ENCODE measurements around the gene PFDN2. TPM values are rescaled to one million over a fixed set of nuclear protein-coding genes. Genes with fewer than 3 reads are reported as not detected.

Gene PFDN2
- total and polyA plus RNA-seq, 10 of the 15 experiments (the other 5 are each of a cell fraction or from before 2014, with no cell fraction given) = 30.0 to 141 (median 80.5) TPM

GRCh38 chr1:161080441-161081405, 37.1 kb downstream of the PFDN2 start:
- WGBS (ENCODE audit: insufficient coverage, insufficient replicate concordance, low lambda C conversion rate, missing lambda C conversion rate) = 55% methylated on average over 5 of the region's 5 CpGs
- no peak for TF ChIP-seq ZNF274 (IDR thresholded peaks at IDR 0.05; ENCODE audit: insufficient read depth, insufficient read length)
- no peak for TF ChIP-seq ZNF622 (IDR thresholded peaks at IDR 0.05)
- no peak for TF ChIP-seq CUX1 (IDR thresholded peaks at IDR 0.05; ENCODE audit: insufficient replicate concordance, low read depth, low read length)
- TF ChIP-seq ZBTB4 (CRISPR knock-in tag; IDR thresholded peaks at IDR 0.05) = no peak
- no peak for TF ChIP-seq USF1 (IDR thresholded peaks at IDR 0.05; ENCODE audit: borderline replicate concordance, extremely low read length, insufficient read depth, low read depth, low read length)
- TF ChIP-seq E2F4 (IDR thresholded peaks at IDR 0.05; ENCODE audit: low read depth, low read length) = no peak
- no peak for TF ChIP-seq SREBF2 (IDR thresholded peaks at IDR 0.05; ENCODE audit: low read length)
- no peak for TF ChIP-seq CBX3 (IDR thresholded peaks at IDR 0.05; ENCODE audit: borderline replicate concordance, low read depth)
- no peak for TF ChIP-seq FOXM1 (IDR thresholded peaks at IDR 0.05; ENCODE audit: low read depth, low read length)
- TF ChIP-seq CHD2 (IDR thresholded peaks at IDR 0.05; ENCODE audit: borderline replicate concordance, low read depth, low read length) = no peak
- no peak for TF ChIP-seq PML (IDR thresholded peaks at IDR 0.05; ENCODE audit: low read length)
- TF ChIP-seq SMAD1 (IDR thresholded peaks at IDR 0.05; ENCODE audit: low read depth, partially characterized antibody) = no peak

More at GRCh38 chr1:161080441-161081405, 37.1 kb downstream of the PFDN2 start:
- Histone ChIP-seq H3K4me1 (ENCODE audit: control insufficient read depth, insufficient read depth, low read length) (no peaks in the 10 kb centered on the region; the same call in 1 of the 2 replicates), H2AFZ (ENCODE audit: control insufficient read depth, low read depth, low read length) (no peak overlapping the region), H3K9ac (ENCODE audit: control insufficient read depth, insufficient read depth, low read length) (no peak overlapping the region), H3K79me2 (ENCODE audit: control insufficient read depth, insufficient read depth, low read length) (no peaks in the 10 kb centered on the region), H3K4me3 (no peak overlapping the region), H3K27ac (ENCODE audit: control insufficient read depth, insufficient read depth) (no peak overlapping the region), H3K4me2 (ENCODE audit: control insufficient read depth, insufficient read depth) (no peak overlapping the region), H3K36me3 (ENCODE audit: control insufficient read depth in 2 of 2, insufficient read depth in 2 of 2, low read length in 1 of 2) (no peaks in the 10 kb centered on the region), H3K27me3 (replicated peaks in 1 of 2; ENCODE audit: control insufficient read depth in 2 of 2, insufficient read depth in 2 of 2, low read length in 1 of 2) (no peaks in the 10 kb centered on the region), H3K9me3 (replicated peaks; ENCODE audit: control insufficient read depth, insufficient read depth, low read length) (no peaks in the 10 kb centered on the region), H4K20me1 (ENCODE audit: control insufficient read depth, insufficient read depth) (no peaks in the 10 kb centered on the region)
- FAIRE-seq (no peak), ATAC-seq (no peak), DNase-seq (ENCODE audit: low read depth, low spot score) (no peak)
- in situ Hi-C loops (cut with MboI) (no loop called here), intact Hi-C loops (cut with micrococcal nuclease; ENCODE audit: unreplicated experiment) (no loop called here)
- CTCF ChIA-PET = interaction anchor here (2.5 kb wide), 1 partner anchor 10 kb away, joined by 11 read pairs; the partner anchor contains the start of gene ARHGAP30
- SMC1A ChIA-PET (ENCODE audit: uncharacterized antibody, unreplicated experiment) = interaction anchor here (1.1 to 2.3 kb wide), 2 partner anchors 10 kb away, joined by 4 to 11 read pairs; no protein-coding TSS in a partner anchor
- POLR2A ChIA-PET = no interaction called here
- BruUV-seq (replicated peaks) = no TSS peak
- RAD21 ChIA-PET (ENCODE audit: unreplicated experiment) = no interaction called here
